Activated T-cell treated with anti-CD3 and anti-CD28 coated beads for 1 hour (primary cell): ENCODE data around the gene TTC34.

Experiments used
- DNase-seq: peaks from one replicate; pipeline ENCODE4 v3.0.0-alpha.2; 2020; ENCODE audit warnings: low read depth

The TTC34 gene

GRCh38 chr1:2828586-2829250 lies 27.2 kb upstream of the TTC34 start:
- no peak for DNase-seq

DNA sequence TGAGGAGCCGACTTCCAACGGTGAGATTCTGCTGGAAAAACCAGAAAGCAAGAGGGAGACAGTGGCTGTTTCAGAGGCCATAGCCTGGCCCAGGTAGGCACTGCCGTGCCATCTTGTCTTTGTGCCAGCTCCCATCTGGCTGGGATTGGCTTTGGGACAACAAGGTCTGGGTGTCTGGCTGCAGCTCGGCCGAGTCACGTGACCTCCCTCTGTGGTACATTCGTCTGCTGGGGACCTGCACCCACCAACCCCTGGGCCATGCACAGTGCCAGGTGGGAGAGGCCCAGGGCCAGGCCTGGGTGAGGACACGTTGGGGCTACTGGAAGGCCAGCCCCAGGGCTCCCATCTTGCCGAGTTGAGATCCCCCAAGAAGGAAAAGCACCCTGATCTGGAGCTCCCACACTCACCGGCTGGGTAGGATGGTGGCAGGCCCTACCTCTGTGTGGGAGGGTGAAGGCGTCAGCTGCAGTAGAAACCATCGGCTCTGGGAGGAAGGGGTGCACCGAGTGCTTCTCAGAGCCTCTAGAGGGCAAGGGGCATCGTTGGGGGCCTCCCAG lies 25.3 kb upstream of the TTC34 start:
- no peak for DNase-seq

DNA sequence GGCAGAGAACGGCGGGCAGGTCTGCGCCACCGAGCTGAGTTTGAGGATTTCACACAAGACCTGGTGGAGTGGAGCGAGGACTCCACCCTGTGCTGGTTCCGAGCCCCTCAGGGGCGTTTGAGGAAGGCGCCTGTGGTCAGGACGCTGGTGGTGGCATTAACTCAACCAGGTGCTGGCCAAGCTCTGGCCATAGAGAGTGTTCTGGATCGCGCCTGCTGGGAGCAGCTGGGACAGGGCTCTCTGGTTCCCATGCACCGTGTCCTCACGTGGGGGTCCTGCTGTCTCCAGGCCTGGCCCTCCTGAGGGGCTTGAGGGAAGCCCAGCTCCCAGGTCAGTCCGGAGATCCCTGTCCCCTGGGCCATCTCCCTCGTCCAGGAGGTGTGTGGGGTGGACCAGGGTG lies 24.8 kb upstream of the TTC34 start:
- no peak for DNase-seq

DNA sequence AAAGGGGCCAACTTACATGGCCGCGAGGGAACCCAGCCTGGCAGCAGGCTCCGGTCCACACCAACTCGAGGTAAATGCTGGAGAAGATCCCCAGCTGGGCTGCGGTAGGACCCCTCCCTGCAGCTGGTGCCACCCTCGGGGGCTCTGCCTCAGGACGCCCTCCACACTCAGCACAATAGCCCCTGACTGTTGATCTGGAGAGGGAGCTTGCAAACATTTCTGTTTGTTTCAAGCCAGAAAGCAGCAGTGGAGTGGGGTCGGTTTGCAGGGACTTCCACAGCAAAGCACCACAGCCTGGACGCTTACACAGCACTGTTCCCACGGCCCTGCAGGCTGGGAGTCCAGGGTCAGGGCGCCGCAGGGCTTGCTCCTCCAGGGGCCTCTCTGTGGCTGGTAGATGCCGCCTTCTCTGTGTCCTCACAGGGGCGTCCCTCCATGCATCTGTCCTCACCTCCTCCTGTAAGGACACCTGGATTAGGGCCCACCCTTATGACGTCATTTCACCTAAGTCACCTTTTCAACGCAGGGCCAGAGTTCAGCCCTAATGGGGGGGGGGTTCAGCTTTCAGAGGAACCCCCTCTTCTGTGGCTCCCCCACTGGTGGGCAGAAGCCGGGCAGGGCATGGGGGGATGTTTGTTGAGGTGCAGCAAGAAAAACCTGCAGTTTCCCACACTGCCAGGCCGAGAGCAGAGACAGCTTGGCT lies 24.1 kb upstream of the TTC34 start:
- DNase-seq, result no peak

DNA sequence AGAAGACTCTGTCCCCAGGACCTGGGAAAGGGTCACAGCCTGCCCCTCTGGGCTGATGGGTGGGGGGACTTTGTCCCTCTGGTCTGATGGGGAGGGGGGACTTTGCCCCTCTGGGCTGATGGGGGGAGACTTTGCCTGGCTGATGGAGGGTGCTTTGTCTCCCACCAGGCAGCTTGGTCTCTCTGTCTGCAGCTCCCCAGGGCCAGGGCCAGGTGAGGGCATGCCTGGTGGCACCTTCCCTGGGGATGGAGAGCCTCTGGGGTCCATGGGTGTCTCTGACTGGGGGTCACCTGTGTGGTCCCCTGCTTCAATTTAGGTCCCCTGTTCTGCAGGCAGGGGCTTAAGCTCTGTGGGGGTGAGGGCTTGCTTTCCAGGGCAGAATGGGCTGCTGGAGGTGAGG lies 23.5 kb upstream of the TTC34 start:
- DNase-seq, result no peak

DNA sequence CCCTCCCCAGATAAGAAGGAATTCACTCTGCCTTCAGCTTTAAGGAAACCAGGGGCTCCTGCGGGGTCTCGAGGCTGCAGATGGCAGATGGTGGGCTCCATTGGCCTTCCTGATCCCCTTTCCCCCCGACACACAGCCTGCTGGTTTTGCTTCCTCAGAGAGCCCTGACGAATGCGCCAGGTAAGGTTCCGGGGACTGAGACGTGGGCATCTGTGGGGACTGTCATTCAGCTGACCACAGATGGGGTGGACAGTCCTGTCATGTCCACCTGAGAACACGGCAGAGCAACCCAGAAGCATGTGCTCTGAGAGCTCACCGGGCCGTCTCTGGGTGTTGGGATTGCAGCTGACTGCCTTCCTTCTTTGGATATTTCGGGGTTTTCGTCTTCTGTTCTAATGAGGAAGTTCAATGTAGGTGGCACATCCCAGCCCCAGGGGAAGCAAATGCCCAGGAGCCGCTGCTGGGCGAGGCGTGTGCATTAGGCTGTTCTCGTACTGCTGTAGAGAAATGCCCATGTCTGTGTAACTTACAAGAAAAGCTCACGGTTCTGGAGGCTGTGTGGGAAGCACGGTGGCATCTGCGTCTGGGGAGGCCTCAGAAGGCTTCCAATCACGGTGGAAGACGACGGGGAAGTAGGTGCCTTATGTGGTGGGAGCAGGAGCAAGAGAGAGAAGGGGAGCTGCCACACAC lies 22.6 kb upstream of the TTC34 start:
- DNase-seq, result no peak

- no peak for DNase-seq
Measured at GRCh38 chr1:2822621-2823145, 21.2 kb upstream of the TTC34 start.

GRCh38 chr1:2821966-2822620 lies 20.6 kb upstream of the TTC34 start:
- DNase-seq, result peak; percentile 36

GRCh38 chr1:2821373-2821955 lies 20.0 kb upstream of the TTC34 start:
- no peak for DNase-seq

GRCh38 chr1:2820731-2821372 lies 19.4 kb upstream of the TTC34 start:
- no peak for DNase-seq

- no peak for DNase-seq
Measured at GRCh38 chr1:2819831-2820730, 18.6 kb upstream of the TTC34 start.

GRCh38 chr1:2819429-2819828 lies 17.9 kb upstream of the TTC34 start:
- DNase-seq, result no peak

GRCh38 chr1:2817784-2818564 lies 16.5 kb upstream of the TTC34 start:
- no peak for DNase-seq

DNA sequence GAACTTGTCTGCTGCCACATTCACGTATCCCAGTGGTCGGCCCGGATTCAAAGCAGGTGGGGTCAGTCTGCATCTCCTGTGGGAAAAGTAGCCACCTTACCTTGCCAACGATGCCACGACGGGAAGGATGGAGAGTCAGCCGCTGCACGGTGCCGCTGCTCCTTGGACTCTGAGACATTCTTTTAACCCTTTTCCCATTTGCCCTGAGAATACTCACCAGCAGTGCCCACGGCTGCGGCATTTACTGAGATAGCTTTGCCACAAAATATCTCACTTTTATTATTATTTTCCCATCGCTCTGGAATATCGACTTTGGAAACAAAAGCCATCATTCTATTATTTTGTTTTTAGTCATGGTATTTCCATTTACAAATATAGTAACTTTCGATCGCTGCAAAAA lies 15.3 kb upstream of the TTC34 start:
- DNase-seq, result no peak

- DNase-seq, result no peak
Measured at GRCh38 chr1:2815551-2815950, 14.1 kb upstream of the TTC34 start.

- DNase-seq, result no peak
Measured at GRCh38 chr1:2814511-2815075, 13.1 kb upstream of the TTC34 start.

GRCh38 chr1:2812939-2813653 lies 11.6 kb upstream of the TTC34 start:
- no peak for DNase-seq

DNA sequence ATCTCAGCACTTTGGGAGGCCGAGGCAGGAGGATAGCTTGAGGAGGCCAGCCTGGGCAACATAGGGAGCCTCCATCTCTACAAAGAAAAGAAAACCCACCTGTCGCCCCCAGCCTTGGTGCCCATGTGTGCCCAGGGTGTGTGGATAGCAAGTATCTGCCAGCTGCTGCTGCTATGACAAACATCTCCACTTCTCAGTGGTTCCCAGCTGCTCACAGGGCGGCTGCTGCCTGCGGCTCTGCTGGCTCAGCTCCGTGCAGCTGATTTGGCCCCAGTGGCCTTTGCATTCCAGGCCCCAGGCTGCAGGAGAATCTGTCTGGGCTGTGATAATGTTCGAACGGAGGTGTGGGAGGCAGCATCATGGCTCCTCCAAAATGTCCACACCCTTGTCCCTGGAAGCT lies 10.6 kb upstream of the TTC34 start:
- no peak for DNase-seq

GRCh38 chr1:2811533-2811918 lies 10.0 kb upstream of the TTC34 start:
- DNase-seq, result no peak
